Measurements from ENCODE around the gene NEGR1. TPM values are rescaled to one million over a fixed set of nuclear protein-coding genes. Genes with fewer than 3 reads are reported as not detected.

Gene NEGR1
- total and polyA plus RNA-seq, 10 donors = 0.07 to 1.3 (median 0.54) TPM

DNA sequence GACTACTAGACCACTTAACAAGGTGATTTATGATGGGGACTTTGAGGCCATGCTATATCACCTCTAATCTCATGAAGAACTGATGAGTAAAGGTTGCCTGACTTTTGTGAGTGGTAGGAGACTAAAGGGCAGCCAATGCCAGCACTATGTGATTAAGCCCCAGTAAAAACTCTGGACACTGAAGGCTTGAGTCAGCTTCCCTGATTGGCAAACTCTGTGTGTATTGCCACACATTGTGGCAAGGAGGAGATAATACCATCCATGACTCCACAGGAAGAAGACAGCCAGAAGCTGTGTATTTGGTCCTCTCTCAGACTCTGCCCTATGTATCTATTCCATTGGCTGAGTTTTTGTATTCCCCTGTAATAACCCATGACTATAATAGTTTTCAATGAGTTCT is 788.2 kb downstream of the NEGR1 start:
- H3K27me3 ChIP-seq (replicated peaks in 1 of 7) = no peaks in the 10 kb centered on the region
- H3K36me3 ChIP-seq = no peaks in the 10 kb centered on the region
- no peak for DNase-seq
- H3K4me1 ChIP-seq = no peaks in the 10 kb centered on the region
- TF ChIP-seq POLR2A (IDR thresholded peaks at IDR 0.05) = no peak
- TF ChIP-seq POLR2AphosphoS5 (IDR thresholded peaks at IDR 0.05) = no peak
- TF ChIP-seq, protein P1, sequence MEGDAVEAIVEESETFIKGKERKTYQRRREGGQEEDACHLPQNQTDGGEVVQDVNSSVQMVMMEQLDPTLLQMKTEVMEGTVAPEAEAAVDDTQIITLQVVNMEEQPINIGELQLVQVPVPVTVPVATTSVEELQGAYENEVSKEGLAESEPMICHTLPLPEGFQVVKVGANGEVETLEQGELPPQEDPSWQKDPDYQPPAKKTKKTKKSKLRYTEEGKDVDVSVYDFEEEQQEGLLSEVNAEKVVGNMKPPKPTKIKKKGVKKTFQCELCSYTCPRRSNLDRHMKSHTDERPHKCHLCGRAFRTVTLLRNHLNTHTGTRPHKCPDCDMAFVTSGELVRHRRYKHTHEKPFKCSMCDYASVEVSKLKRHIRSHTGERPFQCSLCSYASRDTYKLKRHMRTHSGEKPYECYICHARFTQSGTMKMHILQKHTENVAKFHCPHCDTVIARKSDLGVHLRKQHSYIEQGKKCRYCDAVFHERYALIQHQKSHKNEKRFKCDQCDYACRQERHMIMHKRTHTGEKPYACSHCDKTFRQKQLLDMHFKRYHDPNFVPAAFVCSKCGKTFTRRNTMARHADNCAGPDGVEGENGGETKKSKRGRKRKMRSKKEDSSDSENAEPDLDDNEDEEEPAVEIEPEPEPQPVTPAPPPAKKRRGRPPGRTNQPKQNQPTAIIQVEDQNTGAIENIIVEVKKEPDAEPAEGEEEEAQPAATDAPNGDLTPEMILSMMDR (IDR thresholded peaks at IDR 0.05 in 8 of 11, conservative IDR thresholded peaks at IDR 0.05 in 3 of 11) = no peak
- no peaks in the 10 kb centered on the region for H3K9me3 ChIP-seq
- intact Hi-C loops (cut with DNase I; ENCODE audit: low total_unique reads) = no loop called here
- no peak overlapping the region for H3K27ac ChIP-seq
- no peak overlapping the region for H3K4me3 ChIP-seq

DNA sequence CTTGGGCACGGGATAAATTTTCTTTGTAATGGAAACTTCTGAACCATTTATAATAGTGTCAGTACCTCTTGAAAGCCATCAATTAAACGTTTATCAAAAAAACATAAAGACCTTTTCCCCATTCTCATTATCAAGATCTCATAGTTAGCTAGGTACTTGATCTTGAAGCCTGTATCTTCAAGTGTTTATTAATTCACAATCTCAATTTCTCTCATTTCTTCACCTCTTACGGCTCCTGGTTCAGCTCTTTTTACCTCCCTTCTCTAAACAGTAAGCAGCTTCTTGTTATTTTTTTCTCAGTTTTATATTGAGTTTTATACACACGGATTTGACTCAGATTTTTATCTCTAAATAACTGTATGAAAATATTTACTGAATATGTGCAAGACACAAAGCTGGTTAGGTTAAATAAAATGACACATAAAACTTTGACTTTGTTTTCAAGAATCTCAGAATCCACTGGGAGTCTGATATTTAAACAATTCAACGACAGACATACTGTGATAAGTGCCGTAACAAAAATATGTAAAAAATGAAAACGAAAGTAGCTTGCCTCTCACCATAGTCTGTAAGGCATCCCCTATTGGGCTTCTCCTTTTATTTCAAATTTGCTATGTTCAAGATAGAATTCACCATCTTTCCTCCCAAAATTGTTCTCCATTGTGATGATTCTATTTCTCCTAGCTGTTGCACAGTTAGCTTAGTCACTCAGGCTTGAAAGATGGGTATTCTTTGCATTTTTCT is 789.9 kb downstream of the NEGR1 start:
- H3K4me3 ChIP-seq = no peak overlapping the region
- TF ChIP-seq POLR2AphosphoS5 (IDR thresholded peaks at IDR 0.05) = no peak
- no peak for TF ChIP-seq POLR2A (IDR thresholded peaks at IDR 0.05)
- TF ChIP-seq, protein P1 (IDR thresholded peaks at IDR 0.05 in 8 of 11, conservative IDR thresholded peaks at IDR 0.05 in 3 of 11) = no peak
- intact Hi-C loops (cut with DNase I; ENCODE audit: low total_unique reads) = no loop called here
- no peak overlapping the region for H3K27ac ChIP-seq
- 70 to 77% (median 72%) methylated on average over 7 of the region's 7 CpGs for WGBS, 5 donors
- H3K9me3 ChIP-seq = no peaks in the 10 kb centered on the region
- H3K4me1 ChIP-seq = no peaks in the 10 kb centered on the region
- no peaks in the 10 kb centered on the region for H3K27me3 ChIP-seq (replicated peaks in 1 of 7)
- no peak for DNase-seq
- H3K36me3 ChIP-seq = no peaks in the 10 kb centered on the region

DNA sequence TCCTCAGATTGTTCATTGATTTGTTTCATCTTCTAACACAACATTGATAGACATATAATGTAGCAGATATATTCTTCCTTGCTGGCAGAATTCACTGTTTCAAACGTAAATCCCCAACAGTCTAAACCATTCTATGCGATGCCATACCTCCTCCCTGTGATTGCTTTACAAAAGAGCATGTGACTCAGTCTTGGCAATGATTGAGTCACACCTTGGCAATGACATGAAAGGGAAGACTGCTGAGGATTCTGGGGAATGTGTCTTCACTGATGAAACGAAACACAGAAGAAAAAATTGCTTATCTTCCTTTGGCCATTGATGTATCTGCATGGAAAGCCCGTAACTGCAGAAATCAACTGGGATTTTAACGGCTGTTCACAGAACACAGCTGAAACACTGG is 791.9 kb downstream of the NEGR1 start:
- Histone ChIP-seq H3K4me3 (no peak overlapping the region), H3K27me3 (replicated peaks in 1 of 7) (no peaks in the 10 kb centered on the region), H3K36me3 (no peaks in the 10 kb centered on the region), H3K27ac (no peak overlapping the region), H3K4me1 (no peaks in the 10 kb centered on the region), H3K9me3 (no peaks in the 10 kb centered on the region)
- intact Hi-C loops (cut with DNase I; ENCODE audit: low total_unique reads) = no loop called here
- no peak for DNase-seq
- TF ChIP-seq, protein P1 (IDR thresholded peaks at IDR 0.05 in 8 of 11, conservative IDR thresholded peaks at IDR 0.05 in 3 of 11) = no peak
- TF ChIP-seq POLR2AphosphoS5 (IDR thresholded peaks at IDR 0.05) = no peak
- no peak for TF ChIP-seq POLR2A (IDR thresholded peaks at IDR 0.05)
- WGBS, 5 donors = 75 to 86% (median 81%) methylated on average over 5 of the region's 5 CpGs

GRCh38 chr1:71488555-71489252 is 793.6 kb downstream of the NEGR1 start:
- Histone ChIP-seq H3K9me3 (no peaks in the 10 kb centered on the region), H3K27me3 (replicated peaks in 1 of 7) (no peaks in the 10 kb centered on the region), H3K4me3 (no peak overlapping the region), H3K36me3 (no peaks in the 10 kb centered on the region), H3K4me1 (no peaks in the 10 kb centered on the region), H3K27ac (no peak overlapping the region)
- WGBS, 5 donors = 49 to 54% (median 52%) methylated on average over 3 of the region's 3 CpGs
- intact Hi-C loops (cut with DNase I; ENCODE audit: low total_unique reads) = no loop called here
- DNase-seq = no peak
- no peak for TF ChIP-seq POLR2A (IDR thresholded peaks at IDR 0.05)
- no peak for TF ChIP-seq POLR2AphosphoS5 (IDR thresholded peaks at IDR 0.05)
- TF ChIP-seq, protein P1 (IDR thresholded peaks at IDR 0.05 in 8 of 11, conservative IDR thresholded peaks at IDR 0.05 in 3 of 11) = no peak
